ENCODE measurements around the gene RANBP3.
"Not testable (repeated sequence)": the region's sequence is repeated elsewhere in the genome, so short reads cannot be mapped to it uniquely, and the experiment has no call there.

Gene RANBP3

DNA sequence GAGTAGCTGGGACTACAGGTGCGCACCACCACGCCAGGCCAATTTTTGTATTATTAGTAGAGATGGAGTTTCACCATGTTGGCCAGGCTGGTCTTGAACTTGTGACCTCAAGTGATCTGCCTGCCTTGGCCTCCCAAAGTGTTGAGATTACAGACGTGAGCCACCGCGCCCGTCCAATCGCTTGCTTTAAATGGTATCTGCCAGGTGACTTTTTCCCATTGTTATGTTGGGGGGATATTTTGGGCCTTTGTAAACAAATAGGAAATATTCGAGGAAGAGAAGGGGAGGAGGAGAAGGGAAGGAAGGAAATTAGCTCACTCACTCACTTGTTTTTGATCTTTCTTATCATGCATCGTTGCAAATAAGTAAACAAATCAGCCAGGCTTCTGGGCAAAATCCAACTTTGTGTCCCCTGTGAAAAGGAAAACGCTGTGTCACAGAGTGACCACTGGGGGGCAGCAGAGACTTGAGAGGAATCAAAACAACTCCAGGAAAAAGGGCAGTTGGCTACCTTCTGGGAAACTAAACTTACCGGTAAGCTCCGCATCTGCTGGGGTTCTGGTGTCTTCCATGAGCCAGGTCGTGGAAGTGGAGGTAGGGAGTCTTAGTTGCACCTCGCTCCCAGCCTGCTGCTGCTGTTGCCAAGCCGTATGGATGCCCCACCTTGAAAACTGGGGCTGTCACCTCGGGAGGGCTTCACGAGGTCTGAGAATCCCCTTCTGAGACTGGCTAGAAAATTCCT, 9.3 kb upstream of the RANBP3 start:
- DNase-seq (ENCODE audit: low read depth in 2 of 2) = peak; percentile 43 to 65

DNA sequence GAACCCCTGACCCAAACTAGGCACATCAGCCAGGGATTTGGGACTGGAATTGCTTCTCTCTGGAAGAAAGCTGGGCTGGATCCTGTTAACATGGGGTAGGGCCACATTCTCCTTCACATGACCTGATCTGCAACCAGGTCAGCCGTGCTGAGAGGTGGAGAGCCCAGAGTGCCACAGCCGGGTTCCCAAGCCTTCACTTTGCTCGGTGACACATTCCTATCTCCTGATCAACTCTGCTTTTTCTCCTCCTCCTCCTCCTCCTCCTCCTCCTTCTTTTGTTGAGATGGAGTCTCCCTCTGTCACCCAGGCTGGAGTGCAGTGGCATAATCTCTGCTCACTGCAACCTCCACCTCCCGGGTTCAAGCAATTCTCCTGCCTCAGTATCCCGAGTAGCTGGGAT, 7.9 kb upstream of the RANBP3 start:
- not testable (repeated sequence) for DNase-seq (ENCODE audit: low read depth in 2 of 2)

DNA sequence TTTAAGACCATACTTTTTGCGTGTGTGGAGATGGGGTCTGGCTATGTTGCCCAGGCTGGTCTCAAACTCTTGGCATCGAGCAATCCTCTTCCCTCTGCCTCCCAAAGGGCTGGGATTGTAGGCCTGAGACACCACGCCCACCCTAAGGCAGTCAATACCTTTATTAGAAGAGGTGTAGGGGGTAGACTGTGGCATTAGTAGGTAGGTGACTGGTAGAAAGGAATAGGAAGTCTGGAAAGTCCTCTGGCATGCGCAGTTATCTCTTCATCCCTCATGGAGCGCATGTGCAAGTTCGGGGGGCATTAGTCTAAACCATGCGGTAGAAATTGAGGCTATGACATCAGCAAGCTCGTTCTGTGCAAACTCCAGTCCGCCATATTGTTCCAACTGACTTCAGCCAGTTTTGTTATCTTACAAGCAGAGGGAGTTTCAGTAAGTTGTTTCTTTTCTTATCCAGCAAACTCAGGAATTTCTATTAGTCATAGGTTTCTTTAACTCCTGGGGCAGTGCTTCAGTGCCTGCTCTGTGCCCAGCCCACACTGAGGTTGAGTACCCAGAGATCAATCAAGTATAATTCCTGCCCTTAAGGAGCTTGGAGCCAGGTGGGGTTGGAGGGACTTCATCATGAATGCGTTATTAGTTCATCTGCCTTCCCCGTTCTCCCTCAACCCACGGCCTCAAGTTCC, 7.3 kb upstream of the RANBP3 start:
- no peak for DNase-seq (ENCODE audit: low read depth in 2 of 2)

DNA sequence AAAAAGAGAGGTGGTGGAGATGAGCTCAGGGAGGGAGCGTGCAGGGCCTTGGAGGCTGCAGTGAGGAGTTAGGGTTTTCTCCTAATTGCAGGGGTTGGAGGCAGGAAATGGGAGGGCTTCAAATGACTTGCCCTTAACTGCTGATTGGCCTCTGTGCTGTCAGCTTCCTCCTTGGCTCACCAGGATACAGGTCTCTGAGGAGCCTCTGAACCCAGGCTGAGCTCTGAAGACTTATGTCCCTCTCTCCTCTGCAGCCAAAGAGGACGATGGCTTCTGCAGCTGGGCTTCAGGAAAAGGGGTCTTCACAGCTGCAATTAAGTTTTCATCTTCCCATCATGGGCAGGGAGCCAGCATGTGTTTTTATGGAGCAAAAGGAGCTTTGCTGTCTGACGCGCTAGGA, 6.7 kb upstream of the RANBP3 start:
- DNase-seq (ENCODE audit: low read depth in 2 of 2) = no peak

DNA sequence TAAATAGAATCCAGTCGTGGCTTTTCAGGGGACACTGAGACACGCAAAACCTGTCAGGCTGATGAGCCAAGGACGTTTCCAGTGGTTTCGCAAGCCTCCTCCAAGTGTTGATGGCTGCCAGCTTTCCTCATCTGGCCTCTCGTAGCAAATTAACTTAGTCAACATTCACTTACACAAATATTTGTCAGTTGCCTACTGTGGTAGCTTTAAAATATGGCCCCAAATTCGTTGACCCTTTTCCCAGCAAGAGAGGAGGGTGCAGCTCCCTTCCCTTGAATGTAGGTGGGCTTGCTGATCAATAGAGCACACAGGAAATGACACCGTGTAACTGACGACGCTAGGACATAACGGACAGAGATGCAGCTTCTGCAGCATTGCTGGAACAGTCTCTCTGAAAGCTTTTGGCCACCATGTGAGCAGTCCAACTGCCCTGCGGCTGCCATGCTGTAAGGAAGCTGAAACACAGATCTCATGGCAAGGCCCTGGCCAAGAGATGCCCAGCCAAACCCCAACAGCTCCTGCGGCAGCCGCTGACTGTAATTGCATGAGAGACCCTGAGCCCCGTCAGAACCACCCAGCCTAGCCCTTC, 5.5 kb upstream of the RANBP3 start:
- no peak for DNase-seq (ENCODE audit: low read depth in 2 of 2)

DNA sequence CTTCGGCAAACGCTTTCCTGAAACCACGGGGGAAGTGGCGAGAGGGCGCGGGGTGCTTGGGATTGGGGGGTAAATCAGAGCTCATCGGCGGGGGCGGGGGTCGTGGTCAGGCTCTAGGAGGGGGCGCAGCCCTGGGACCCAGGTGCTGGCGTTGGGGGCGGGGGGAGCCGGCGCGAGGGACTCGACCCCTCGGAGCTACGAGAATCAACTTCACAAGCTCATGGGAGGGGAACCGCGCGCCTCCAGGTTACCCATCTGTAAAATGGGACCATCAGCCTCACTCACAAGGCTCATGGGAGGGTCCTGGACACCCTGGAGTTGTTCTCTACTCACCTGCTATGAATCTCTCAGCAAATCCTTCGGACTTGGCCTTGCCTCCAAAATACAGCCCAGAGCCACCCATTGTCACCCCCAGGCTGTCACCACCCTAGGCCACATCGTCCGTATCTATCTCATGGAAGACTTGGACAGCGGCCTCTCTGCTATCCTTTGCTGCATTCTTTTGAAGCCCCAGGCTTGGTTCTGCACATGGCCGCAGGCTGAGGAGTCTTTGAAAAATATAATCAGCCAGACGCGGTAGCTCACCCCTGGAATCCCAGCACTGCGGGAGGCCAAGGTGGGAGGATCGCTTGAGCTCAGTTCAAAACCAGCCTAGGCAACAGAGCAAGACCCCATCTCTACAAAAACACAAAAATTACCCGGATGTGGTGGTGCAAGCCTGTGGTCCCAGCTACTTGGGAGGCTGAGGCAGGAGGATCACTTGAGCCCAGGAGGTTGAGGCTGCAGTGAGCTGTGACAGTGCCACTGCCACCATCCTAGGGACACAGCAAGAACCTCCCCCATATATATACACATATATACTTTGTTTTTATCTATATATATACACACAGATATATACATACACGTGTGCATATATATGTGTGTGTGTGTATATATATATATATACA, 939 bp upstream of the RANBP3 start:
- DNase-seq (ENCODE audit: low read depth in 2 of 2) = no peak

DNA sequence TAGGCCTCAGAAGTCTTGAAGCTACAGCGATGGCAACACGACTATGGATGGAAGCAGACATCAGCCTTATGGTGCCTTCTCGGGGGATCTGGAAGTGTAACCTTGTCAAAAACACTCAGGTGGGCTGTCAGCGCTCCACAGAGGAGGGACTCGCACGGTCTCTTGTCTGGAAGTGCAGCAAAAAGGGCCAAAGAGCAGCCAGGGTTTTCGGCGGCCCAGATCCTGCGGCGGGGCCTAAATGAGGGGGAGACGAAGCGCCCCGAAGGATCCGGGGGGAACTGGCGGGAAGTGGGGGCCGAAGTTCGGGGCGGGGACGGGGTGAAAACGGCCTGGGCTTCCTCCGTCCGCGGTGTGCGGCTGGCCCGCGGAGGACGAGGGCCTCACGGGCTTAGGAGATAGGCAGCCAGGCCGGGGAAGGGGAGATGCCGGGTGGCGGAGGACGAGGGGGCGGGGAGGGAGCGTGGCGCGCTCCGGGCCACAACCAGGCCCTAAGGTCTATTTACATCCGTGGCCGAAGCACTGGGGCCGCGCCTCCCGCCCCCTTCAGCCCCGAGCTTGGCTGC, 637 bp downstream of the RANBP3 start:
- no peak for DNase-seq (ENCODE audit: low read depth in 2 of 2)

DNA sequence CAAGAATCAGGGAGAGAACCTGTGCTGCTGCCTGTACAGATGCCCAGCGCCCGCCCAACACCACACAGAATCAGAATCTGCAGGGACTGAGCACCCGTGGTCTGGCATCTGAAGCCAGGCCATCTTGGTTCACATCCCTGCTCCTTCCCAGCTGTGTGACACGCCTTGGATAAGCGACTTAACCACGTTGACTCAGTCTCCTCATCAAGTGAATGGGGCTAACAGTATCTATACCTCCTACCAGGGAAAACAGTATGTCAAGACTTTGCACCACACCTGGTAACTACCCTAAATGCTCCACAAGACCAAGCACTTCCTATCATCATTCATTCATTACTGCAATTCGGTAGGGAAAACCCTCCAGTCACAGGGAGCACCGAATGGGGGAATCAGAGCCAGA, 1.2 kb downstream of the RANBP3 start:
- no peak for DNase-seq (ENCODE audit: low read depth in 2 of 2)

DNA sequence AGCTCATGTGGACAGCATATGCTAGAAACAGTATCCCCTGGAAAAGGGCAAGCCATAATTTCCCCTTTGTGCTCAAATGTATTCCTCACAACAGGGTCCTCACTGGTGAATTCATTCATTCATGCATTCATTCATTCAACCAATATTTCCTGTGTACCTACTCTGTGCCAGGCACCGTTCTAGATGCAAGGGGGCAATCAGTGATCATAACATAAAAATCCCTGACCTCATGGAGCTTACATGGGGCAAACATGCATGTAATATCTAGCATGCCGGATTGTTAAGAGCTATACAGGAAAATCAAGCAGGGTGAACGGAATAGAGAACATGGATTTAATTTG, 2.6 kb downstream of the RANBP3 start:
- no peak for DNase-seq (ENCODE audit: low read depth in 2 of 2)

DNA sequence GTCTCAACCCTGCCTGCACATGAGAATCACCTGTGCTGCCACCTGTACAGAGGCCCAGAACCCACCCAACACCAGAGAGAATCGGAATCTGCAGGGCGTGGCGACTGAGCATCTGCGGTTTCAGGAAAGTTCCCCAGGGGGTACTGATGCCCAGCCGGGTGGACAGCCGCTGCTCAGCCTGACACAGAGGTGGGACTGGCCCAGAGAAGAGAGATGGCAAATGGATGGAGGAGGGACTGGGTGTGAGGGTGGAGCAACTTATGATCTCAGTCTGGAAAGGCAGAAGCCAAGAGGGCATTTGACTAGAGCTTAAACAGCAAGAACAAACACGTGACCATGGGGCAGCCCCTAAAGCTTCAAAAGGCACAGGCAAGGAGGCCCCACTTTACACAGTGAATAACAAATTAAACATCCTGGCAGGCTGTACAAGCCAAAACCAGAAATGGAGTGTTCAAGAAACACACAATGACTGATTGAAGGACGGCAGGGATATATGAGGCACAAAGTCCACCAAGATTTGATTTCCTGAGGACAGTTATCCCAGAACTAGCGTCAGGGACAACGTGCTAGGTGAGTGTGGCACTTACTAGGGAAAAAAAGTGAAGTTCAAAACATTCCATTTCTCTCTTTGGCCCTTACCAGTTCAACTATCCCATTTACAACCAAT, 3.1 kb downstream of the RANBP3 start:
- no peak for DNase-seq (ENCODE audit: low read depth in 2 of 2)

DNA sequence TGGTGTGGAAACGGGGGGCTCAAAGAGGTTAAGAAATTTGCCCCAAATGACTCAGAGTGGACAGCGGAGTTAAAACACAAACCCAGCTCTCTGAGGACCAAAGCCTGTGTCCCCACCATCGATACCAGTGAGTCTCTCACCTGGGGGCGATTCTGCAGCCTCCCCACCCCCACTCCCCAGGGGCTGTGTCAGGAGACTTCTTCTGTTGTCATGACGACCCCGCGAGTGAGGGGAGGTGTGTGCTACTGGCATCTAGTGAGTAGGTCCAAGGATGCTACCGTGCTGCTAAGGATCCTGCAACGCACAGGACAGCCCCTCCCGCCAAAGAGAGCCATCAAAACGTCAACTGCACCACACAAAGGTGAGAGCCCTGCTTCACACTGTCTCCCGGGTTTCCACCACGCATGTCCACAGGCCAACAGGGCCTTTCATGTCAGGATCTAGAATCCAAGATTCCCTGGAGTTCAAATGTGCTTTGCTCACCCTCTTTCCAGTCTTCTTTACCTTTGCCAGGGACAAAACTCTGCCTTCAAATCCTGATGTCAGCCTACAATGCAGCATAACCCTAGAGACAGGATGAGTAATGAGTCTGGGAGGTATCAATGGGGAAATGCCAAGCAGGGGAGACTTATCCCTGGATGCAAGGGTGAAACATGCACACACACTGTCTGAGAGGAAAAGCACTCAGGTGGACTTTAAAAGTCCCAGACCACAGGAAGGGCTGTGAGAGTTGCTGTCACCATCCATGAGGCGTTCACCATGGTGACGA, 3.9 kb downstream of the RANBP3 start:
- no peak for DNase-seq (ENCODE audit: low read depth in 2 of 2)

DNA sequence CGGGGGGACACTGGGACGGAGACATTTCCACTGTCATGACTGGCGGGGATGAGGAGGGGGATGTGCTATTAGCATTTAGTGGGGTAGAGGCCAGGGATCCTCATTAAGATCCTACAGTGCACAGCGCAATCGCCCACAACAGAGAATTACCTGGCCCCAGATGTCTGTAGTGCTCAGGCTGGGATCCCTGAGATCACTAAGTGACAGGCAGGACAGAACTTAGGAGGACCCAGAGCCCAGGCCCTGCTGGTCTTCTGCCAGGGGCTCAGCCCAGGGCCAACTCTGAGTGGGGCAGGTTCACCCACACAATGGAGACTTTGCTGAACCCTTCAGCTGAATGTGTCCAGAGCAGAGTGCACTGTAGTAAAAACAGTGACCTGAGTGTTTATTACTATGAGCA, 4.6 kb downstream of the RANBP3 start:
- DNase-seq (ENCODE audit: low read depth in 2 of 2) = no peak

DNA sequence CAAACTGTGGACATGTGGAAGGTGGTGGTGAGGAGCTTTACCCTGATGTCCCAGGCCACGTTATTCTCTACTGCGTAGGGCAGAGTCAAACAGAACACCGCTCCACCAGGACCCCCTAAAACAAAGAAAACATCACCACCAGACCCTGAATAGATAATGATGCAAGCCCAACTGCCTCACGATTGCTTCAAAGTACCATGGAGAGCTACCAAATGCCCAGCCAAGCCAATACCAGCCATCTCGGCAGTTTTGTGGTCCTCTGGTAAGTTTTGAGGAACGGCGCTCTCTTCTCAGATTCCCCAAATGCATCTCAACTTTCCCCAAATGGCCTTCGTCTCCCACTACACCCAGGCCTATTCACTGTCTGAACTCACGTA, 5.6 kb downstream of the RANBP3 start:
- no peak for DNase-seq (ENCODE audit: low read depth in 2 of 2)

DNA sequence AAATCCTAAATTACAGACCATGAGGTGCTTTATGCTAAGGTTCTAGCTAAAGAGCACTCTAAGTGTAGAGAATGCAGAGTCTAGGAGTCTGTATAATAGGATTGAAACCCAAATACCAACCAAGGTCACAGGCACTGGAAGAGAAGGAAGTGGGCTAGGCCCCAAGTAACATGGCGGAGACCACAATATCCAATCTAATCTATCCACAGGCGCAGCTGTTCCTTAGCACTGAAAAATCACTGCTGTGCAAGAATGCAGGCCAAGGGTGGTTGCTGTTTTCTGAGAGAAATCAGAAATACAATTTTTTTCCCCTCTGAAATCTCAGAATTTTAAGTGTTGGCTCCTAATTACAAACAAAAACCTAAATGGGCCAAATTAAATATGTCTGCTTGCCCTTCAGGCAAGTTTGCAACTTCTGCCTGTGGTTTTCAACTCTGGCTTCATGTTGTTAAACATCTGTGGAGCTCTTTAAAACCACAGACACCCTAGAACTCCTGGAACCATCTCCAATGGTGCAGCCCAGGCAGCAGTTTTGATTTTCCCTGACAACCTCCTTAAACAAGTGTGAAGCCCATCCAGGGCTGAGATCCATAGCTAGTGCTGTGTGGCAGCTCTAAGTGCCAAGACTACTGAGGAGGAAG, 6.1 kb downstream of the RANBP3 start:
- no peak for DNase-seq (ENCODE audit: low read depth in 2 of 2)

DNA sequence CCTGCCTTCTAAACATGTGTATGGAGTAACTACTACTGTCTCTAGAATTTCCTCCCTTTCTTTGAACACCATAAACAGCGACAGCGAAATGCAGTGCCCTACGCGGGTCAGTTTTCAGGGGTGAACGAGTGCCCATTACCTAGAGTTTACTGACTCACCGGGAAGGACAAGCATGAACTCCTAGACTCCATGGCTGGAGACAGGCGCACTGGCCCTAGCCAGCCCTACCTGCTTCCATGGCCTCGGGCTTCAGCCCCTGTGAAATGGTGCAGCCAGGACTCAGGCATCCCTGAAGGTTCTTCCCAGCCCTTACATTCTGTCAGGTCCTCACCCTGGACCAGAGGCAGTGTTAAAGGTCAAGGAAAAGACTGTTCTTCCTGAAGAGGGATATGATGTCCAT, 8.5 kb downstream of the RANBP3 start:
- no peak for DNase-seq (ENCODE audit: low read depth in 2 of 2)

DNA sequence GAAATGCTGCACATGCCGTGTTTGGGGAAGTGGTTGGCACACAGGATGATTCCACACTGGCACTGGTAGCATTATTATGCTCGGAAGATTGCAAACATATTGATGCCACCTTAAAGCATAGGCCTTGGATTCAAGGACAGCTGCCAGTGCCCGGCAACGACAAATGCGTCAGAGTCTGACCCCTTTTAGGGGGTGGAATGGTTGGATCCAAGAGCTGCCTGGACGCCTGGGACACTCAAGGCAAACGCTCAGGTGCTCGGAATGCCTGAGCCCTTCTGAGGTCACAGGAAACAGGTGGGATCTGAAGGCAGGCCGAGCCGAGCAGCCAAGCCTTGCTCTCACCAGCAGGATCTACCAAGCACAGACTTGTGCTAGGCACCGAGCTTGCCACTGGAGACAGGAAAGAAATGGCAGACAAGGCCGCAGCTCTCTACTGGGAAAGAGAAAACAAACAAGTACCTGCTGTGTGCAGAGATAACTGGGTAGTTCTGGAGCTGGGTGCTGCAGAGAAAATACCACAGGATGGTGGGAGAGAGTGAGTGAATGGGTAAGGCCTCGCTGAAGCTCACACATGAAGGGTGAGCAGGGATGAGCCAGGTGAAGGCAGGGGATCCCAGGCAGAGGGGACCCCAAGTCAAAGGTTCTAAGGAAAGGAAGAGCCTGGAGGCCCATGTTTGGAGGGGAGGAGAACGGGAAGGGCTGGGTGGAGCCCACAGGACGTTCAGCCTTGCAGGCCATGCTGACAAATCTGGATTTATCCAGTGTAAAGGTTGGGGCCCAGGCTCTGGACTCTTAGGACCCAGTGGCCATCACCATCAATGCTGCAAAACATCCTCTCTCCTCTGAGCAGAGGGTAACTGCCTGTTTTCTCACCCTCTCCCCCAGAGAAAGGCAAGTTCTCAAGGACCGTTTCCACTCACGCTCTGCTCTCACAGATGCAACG, 9.2 kb downstream of the RANBP3 start:
- DNase-seq (ENCODE audit: low read depth in 2 of 2) = no peak

DNA sequence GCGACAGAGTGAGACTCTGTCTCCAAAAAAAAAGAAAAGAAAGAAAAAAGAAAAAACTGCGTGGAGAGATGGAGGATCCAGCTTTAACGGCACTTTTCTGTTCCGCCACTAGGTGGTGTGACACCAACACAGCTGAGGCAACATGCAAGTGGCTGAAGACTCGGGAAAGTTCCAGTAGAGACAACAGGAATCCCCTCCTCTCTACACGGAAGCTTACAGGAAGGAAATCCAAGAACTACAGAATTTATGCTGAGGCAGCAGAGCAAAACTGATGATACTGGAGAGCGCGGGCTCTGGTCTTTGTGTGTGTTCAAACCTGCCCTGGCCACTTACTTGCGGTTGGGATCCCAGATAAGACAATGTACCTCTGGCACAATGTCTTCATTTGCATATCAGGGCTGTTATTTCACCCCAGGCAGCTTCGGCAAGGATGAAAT, 9.9 kb downstream of the RANBP3 start:
- peak; percentile 25 to 33 for DNase-seq (ENCODE audit: low read depth in 2 of 2)

DNA sequence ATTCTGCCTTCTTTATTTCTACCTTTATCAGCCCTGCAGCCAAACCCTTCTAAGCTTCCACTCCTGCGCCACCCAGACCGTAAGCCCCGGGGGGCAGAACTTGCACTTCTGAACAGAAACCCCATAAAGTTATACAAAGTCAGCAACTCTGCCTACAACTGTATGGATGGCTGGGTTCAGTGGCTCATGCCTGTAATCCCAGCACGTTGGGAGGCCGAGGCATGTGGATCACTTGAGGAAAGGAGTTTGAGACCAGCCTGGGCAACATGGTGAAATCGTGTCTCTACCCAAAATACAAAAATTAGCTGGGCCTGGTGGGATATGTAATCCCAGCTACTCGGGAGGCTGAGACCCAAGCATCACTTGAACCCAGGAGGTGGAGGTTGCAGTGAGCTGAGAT, 10.4 kb downstream of the RANBP3 start:
- DNase-seq (ENCODE audit: low read depth in 2 of 2) = no peak

DNA sequence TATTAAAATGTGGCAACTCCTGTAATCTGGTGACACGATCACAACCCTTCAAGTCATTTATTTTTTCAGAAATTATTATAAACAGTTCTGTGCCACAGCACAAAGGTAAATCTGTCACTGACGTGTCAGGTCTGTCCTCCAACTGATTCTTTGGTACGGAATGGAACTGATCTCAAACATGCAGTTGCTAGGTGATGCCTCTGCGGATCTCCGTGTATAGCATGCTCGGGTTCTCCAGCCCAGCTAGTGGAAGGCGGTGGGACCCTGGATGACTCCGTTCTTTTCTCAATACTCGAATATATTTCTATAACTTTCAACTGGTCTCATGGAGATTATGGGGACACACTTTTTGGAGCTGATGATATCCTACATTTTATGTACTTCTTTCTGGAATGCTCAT, 11.0 kb downstream of the RANBP3 start:
- DNase-seq (ENCODE audit: low read depth in 2 of 2) = no peak
